DOHH2 (cell line): ENCODE measurements around the gene FAM53B.

Experiments
- CTCF ChIP-seq: fragments of 200-600 bp; sonication (generic); IDR thresholded peaks from one replicate; pipeline ENCODE4 v1.5.1; 2014; ENCODE audit warnings: antibody characterized with exemption, mild to moderate bottlenecking, low read depth, low read length; ENCODE audit not compliant: poor library complexity, severe bottlenecking
- EZH2phosphoT487 ChIP-seq: fragments of 200-600 bp; sonication (generic); IDR thresholded peaks from 2 replicates; pipeline ENCODE4 v1.6.1; 2017; ENCODE audit warnings: borderline replicate concordance, mild to moderate bottlenecking, antibody characterized with exemption, low read length, moderate library complexity, mixed read lengths

- TF ChIP-seq CTCF = no peak
- TF ChIP-seq EZH2phosphoT487 = no peak
These were observed 69.4 kb downstream of the FAM53B start for GRCh38 chr10:124674768-124675222.
